Left ventricle myocardium superior (tissue), 1 donor: ENCODE results near the gene HAUS3. TPM values are rescaled to one million over a fixed set of nuclear protein-coding genes. Genes with fewer than 3 reads are reported as not detected.
A peak's percentile ranks its signal among the peaks of the same experiment; 100 is the strongest.
"Not testable (repeated sequence)": the region's sequence is repeated elsewhere in the genome, so short reads cannot be mapped to it uniquely, and the experiment has no call there.

Experiments used
- ATAC-seq: fragments of 200-7000 bp; cut with Tn5 transposase; one replicate; pipeline ENCODE4 v1.9.1; 2020; ENCODE audit warnings: mild to moderate bottlenecking, moderate library complexity
- DNase-seq: peaks from one replicate; pipeline ENCODE4 v3.0.0-alpha.2; 2020
- intact Hi-C: fragments of 100-400 bp; cut with micrococcal nuclease; formaldehyde crosslinking; loops from one replicate; pipeline ENCODE4 v1.11.0; 2022
- total RNA-seq: library from RNA; stranded (reverse); fragmentation: NEBNext Ultra II Directional; extraction: Animal tissue kit (Norgen Biotek cat#: 25700); gene quantifications from one replicate; pipeline ENCODE4 v1.2.1, GENCODE V29; 2021
- donor health status: DM: no; HTN: yes; CAD: no; lungs with severe emphysema.

The HAUS3 gene
- total RNA-seq, 1 donor from 2014 or later: 8.2 TPM

GRCh38 chr4:2276581-2277325 lies 34.8 kb upstream of the HAUS3 start:
- intact Hi-C loops: no loop called here
- DNase-seq (no peak), ATAC-seq (no peak)

- intact Hi-C loops: no loop called here
- no peak for ATAC-seq
- no peak for DNase-seq
Observed at GRCh38 chr4:2275546-2276251, 33.8 kb upstream of the HAUS3 start.

GRCh38 chr4:2275044-2275397 lies 33.1 kb upstream of the HAUS3 start:
- DNase-seq: peak; percentile 1
- intact Hi-C loops, ATAC-seq: not testable (repeated sequence)

- DNase-seq (no peak), ATAC-seq (no peak)
- intact Hi-C loops: no loop called here
Observed at GRCh38 chr4:2274320-2275043, 32.6 kb upstream of the HAUS3 start.

GRCh38 chr4:2273657-2274319 lies 31.9 kb upstream of the HAUS3 start:
- DNase-seq: peak; percentile 25
- intact Hi-C loops: no loop called here
- ATAC-seq: no peak

GRCh38 chr4:2273221-2273620 lies 31.3 kb upstream of the HAUS3 start:
- no peak for DNase-seq
- intact Hi-C loops: no loop called here

GRCh38 chr4:2272828-2273120 lies 30.9 kb upstream of the HAUS3 start:
- intact Hi-C loops: no loop called here
- DNase-seq (peak; percentile 13), ATAC-seq (no peak)

More at GRCh38 chr4:2273221-2273620, 31.3 kb upstream of the HAUS3 start:
- no peak for ATAC-seq

- intact Hi-C loops: no loop called here
- ATAC-seq: no peak
- DNase-seq: no peak
Observed at GRCh38 chr4:2272026-2272827, 30.3 kb upstream of the HAUS3 start.

- intact Hi-C loops: no loop called here
- ATAC-seq (no peak), DNase-seq (peak; percentile 29)
Observed at GRCh38 chr4:2271279-2272025, 29.5 kb upstream of the HAUS3 start.

- peak; percentile 28 for DNase-seq
- intact Hi-C loops: no loop called here
- ATAC-seq: no peak
Observed at GRCh38 chr4:2270341-2271165, 28.6 kb upstream of the HAUS3 start.

- ATAC-seq (no peak), DNase-seq (peak; percentile 28)
- intact Hi-C loops: no loop called here
Observed at GRCh38 chr4:2269618-2270163, 27.8 kb upstream of the HAUS3 start.

- intact Hi-C loops: no loop called here
- no peak for ATAC-seq
Observed at GRCh38 chr4:2269206-2269531, 27.2 kb upstream of the HAUS3 start.

GRCh38 chr4:2268357-2269205 lies 26.7 kb upstream of the HAUS3 start:
- peak; percentile 26 for DNase-seq
- intact Hi-C loops: no loop called here
- no peak for ATAC-seq

More at GRCh38 chr4:2269206-2269531, 27.2 kb upstream of the HAUS3 start:
- peak; percentile 25 for DNase-seq

- DNase-seq (no peak), ATAC-seq (no peak)
- intact Hi-C loops: no loop called here
Observed at GRCh38 chr4:2267841-2268240, 25.9 kb upstream of the HAUS3 start.

- DNase-seq: no peak
- intact Hi-C loops: no loop called here
- ATAC-seq: no peak
Observed at GRCh38 chr4:2267320-2267811, 25.4 kb upstream of the HAUS3 start.

GRCh38 chr4:2266821-2267220 lies 24.9 kb upstream of the HAUS3 start:
- intact Hi-C loops: no loop called here
- ATAC-seq (no peak), DNase-seq (no peak)
